Glutamatergic neuron (in vitro differentiated cells): ENCODE measurements around the gene NTM. TPM values are rescaled to one million over a fixed set of nuclear protein-coding genes. Genes with fewer than 3 reads are reported as not detected.

Experiments
- DNase-seq: peaks from one replicate; pipeline ENCODE4 v3.0.0; 2022
- H3K27ac Mint-ChIP-seq: one replicate; pipeline ENCODE4 v1.8.0; 2020; ENCODE audit warnings: mild to moderate bottlenecking, mixed read lengths, inconsistent platforms; ENCODE audit not compliant: unreplicated experiment
- H3K27me3 Mint-ChIP-seq: one replicate; pipeline ENCODE4 v1.8.0; 2020; ENCODE audit warnings: mild to moderate bottlenecking, moderate library complexity, mixed read lengths, inconsistent platforms; ENCODE audit not compliant: unreplicated experiment
- H3K36me3 Mint-ChIP-seq: one replicate; pipeline ENCODE4 v1.8.0; 2020; ENCODE audit warnings: mild to moderate bottlenecking, mixed read lengths, inconsistent platforms; ENCODE audit not compliant: unreplicated experiment
- H3K4me1 Mint-ChIP-seq: one replicate; pipeline ENCODE4 v1.8.0; 2020; ENCODE audit warnings: mild to moderate bottlenecking, low read depth, mixed read lengths, inconsistent platforms; ENCODE audit not compliant: unreplicated experiment
- H3K4me3 Mint-ChIP-seq: one replicate; pipeline ENCODE4 v1.8.0; 2020; ENCODE audit warnings: mild to moderate bottlenecking, mixed read lengths, inconsistent platforms; ENCODE audit not compliant: unreplicated experiment
- H3K9me3 Mint-ChIP-seq: one replicate; pipeline ENCODE4 v1.8.0; 2020; ENCODE audit warnings: mild to moderate bottlenecking, moderate library complexity, mixed read lengths, inconsistent platforms; ENCODE audit not compliant: unreplicated experiment
- CTCF ChIP-seq: fragments of 200-600 bp; sonication (generic); IDR thresholded peaks from one replicate; pipeline ENCODE4 v1.5.0; 2021; ENCODE audit not compliant: partially characterized antibody, unreplicated experiment
- total RNA-seq: library from RNA; stranded (reverse); fragmentation: NEBNext Ultra II Directional; extraction: Animal tissue kit (Norgen Biotek cat#: 25700); gene quantifications from one replicate; pipeline ENCODE4 v1.2.1, GENCODE V29; 2021; ENCODE audit not compliant: unreplicated experiment

Gene NTM
- total RNA-seq, 1 donor from 2014 or later = 1.2 TPM

GRCh38 chr11:132249256-132249655 is 878.8 kb downstream of the NTM start:
- peaks cover 4% of the 10 kb centered on the region for H3K36me3 Mint-ChIP-seq
- H3K27me3 Mint-ChIP-seq = peaks cover 2% of the 10 kb centered on the region
- TF ChIP-seq CTCF = no peak
- H3K4me1 Mint-ChIP-seq = peaks cover 12% of the 10 kb centered on the region
- H3K9me3 Mint-ChIP-seq = peaks cover 6% of the 10 kb centered on the region
- H3K4me3 Mint-ChIP-seq = no peak overlapping the region
- no peak for DNase-seq
- H3K27ac Mint-ChIP-seq = no peak overlapping the region

GRCh38 chr11:132251061-132251460 is 880.6 kb downstream of the NTM start:
- H3K4me1 Mint-ChIP-seq = peaks cover 4% of the 10 kb centered on the region
- H3K9me3 Mint-ChIP-seq = no peaks in the 10 kb centered on the region
- no peaks in the 10 kb centered on the region for H3K27me3 Mint-ChIP-seq
- no peak overlapping the region for H3K4me3 Mint-ChIP-seq
- DNase-seq = no peak
- H3K36me3 Mint-ChIP-seq = peaks cover 4% of the 10 kb centered on the region
- TF ChIP-seq CTCF = no peak
- no peak overlapping the region for H3K27ac Mint-ChIP-seq

GRCh38 chr11:132253469-132254264 is 883.3 kb downstream of the NTM start:
- H3K27ac Mint-ChIP-seq = no peak overlapping the region
- H3K27me3 Mint-ChIP-seq = no peaks in the 10 kb centered on the region
- H3K9me3 Mint-ChIP-seq = no peaks in the 10 kb centered on the region
- peaks cover 4% of the 10 kb centered on the region for H3K36me3 Mint-ChIP-seq
- H3K4me3 Mint-ChIP-seq = no peak overlapping the region
- no peak for TF ChIP-seq CTCF
- DNase-seq = no peak
- H3K4me1 Mint-ChIP-seq = no peaks in the 10 kb centered on the region

GRCh38 chr11:132254906-132255305 is 884.5 kb downstream of the NTM start:
- Mint-ChIP-seq H3K9me3 (no peaks in the 10 kb centered on the region), H3K27ac (no peak overlapping the region), H3K36me3 (peaks cover 4% of the 10 kb centered on the region), H3K4me1 (no peaks in the 10 kb centered on the region), H3K27me3 (no peaks in the 10 kb centered on the region), H3K4me3 (no peak overlapping the region)
- DNase-seq = no peak
- TF ChIP-seq CTCF = no peak

GRCh38 chr11:132256528-132257279 is 886.3 kb downstream of the NTM start:
- H3K27me3 Mint-ChIP-seq = no peaks in the 10 kb centered on the region
- H3K4me3 Mint-ChIP-seq = no peak overlapping the region
- H3K27ac Mint-ChIP-seq = no peak overlapping the region
- DNase-seq = no peak
- H3K9me3 Mint-ChIP-seq = no peaks in the 10 kb centered on the region
- H3K4me1 Mint-ChIP-seq = no peaks in the 10 kb centered on the region
- H3K36me3 Mint-ChIP-seq = no peaks in the 10 kb centered on the region
- TF ChIP-seq CTCF = no peak
